ENCODE data around the gene IGSF9B. TPM values are rescaled to one million over a fixed set of nuclear protein-coding genes. Genes with fewer than 3 reads are reported as not detected.
A peak's percentile ranks its signal among the peaks of the same experiment; 100 is the strongest.

Gene IGSF9B
- total RNA-seq, 2 donors from 2014 or later, result 33.3 to 40.0 TPM

DNA sequence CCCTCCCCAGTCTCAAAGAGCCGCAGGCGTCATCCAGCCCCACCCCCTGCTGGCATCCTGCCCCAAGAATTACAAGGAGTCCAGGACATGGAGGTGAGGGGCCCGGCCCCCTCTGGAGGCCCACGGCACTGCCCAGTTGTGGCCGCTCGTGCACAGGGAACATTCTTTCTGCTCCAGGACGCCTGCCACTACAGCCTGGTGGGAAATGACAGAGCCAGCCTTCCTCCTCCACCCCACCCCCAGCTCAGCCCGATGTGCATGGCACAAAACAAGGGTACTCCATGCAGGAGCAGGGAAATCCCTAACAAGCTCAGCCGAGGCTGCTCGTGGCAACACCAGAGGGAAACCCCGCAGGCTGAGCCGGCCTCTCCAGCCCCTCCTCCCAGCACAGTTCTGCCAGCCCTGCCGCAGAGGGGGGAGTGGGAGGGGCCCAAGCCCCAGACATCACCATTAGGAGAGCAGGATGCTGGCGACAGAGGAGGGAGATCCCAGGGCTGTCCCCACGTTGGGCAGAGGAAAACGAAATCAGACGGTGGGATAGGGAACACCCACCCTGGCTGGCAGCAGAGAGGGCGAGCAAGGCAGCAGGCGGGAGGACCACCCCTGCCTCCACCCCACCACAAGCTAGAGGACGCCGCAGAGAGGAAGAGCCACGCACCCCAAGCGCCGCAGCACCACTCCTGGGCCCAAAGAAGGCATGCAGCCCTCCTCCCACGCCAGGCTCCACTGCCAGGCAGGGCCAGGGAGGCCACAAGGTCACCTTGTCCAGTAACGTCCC, 10.0 kb downstream of the IGSF9B start:
- DNase-seq, result peak; percentile 71
- peak in 1 of 2 donors; percentile 15 for ATAC-seq
- intact Hi-C loops (cut with DNase I), result no loop called here

DNA sequence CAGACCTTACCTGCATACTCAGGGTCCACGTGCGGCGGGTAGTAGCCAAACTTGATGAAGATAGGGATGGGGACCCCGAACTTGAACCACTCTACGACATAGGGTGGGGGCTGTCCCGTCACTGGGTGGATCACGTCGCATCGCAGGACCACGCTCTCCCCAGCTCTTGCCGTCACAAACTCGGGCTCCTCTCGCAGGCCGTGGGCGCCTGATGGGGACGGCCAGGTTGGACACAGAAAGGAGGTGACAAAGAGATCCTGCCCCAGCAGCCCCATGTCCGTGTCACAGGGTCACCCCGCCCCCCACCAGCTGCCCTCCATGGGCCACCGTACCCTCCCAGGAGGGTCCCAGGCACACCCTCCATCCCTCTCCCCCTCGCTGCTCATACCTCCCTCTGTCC, 10.7 kb downstream of the IGSF9B start:
- intact Hi-C loops (cut with DNase I), result no loop called here
- ATAC-seq, result no peak

DNA sequence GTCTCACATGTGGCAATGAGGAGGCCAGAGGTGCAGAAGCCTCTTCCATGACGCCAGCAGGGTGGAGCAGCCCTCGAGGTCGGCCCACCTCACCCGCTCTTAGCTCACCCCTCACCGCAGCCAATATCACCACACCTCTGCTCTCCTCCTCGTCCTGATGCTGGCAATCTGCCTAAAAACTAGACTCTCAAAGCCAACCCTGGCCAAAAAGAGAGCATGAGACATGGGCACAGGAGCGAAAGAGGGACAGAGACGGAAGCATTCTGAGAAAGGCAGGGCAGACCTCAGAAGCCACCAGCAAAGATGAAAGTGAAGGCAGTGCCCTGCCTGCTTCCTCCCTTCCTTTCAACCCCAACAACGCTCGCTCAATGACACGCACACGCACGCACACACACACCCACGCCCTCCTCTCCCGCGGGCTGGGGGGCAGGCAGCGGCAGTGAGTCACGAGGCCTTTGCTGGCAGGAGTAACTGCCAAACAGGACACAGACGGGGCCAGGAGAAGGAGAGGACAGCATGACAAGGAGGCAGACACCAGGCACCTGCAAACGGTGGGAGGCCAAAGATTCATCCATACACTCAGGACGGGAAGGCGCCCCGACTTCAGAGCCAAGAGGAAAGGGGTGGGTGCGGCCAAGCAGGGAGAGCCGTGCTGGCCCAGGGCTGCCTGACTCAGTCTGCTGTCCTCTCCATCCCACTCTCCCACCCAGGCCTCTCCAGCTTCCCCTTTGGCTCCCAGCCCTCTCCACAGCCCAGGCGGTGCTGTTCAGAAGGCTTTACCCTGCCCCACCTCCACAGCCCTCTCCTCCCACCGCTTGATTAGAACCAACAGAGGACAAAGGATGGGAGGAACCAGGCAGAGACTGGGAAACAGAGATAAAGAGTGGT, 11.4 kb downstream of the IGSF9B start:
- ATAC-seq, result peak; percentile 56 to 85
- DNase-seq, result peak; percentile 85
- intact Hi-C loops (cut with DNase I), result no loop called here

More for the DNA sequence above, 10.7 kb downstream of the IGSF9B start:
- DNase-seq, result no peak

DNA sequence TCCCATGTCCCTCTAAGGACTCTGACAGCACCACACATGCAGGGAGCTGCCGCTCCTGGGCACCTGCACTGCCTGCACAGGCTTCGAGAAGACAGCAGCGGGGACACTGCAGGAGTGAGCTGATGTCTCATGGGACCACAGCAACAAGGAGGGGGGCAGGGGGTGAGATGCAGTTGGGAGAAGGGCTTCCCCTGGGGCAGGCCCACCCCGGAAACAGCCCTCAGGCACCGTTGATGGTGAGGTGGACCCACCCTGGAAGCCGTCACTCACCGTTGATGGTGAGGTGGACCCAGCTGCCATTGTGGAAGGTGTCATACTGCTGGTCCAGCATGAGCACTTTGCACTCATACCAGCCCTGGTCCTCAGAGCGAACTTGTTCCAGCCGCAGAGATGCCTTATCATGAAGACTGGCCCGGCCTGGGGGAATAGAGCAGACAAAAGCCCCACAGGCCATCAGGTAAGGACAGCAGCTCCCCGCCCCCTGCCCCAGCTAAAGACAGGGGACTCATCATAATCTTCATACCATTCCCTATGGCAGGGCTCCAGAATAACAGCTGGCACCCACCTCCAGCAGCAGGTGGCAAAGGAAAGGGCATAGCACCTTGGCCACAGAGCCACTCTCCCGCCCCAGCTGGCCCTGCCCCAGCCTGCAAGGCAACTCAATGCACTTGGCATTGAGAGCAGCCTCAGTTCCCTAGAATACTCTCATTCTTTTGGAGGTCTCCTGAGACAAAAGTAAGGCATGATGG, 12.6 kb downstream of the IGSF9B start:
- intact Hi-C loops (cut with DNase I), result no loop called here
- no peak for DNase-seq
- no peak for ATAC-seq

DNA sequence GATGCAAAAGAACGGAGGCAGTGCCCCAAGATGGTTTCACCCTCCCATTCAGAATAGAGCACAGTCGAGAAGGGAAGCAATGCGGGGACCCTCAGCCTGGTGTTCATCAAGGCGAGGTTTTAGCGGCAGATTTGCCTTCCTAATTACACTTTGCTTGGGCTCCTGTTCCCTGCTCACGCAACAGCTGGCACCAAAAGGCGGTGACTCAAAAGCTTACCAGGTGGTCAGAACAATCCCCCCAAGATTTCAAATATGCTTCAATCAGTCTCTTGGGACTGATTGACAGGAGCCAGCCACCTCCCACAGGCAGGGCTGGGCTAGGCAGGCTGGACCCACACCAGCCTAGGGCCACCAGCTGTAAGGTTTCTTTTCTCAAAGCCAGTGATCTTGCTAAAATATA, 14.2 kb downstream of the IGSF9B start:
- DNase-seq, result no peak
- ATAC-seq, result no peak
- intact Hi-C loops (cut with DNase I), result no loop called here

DNA sequence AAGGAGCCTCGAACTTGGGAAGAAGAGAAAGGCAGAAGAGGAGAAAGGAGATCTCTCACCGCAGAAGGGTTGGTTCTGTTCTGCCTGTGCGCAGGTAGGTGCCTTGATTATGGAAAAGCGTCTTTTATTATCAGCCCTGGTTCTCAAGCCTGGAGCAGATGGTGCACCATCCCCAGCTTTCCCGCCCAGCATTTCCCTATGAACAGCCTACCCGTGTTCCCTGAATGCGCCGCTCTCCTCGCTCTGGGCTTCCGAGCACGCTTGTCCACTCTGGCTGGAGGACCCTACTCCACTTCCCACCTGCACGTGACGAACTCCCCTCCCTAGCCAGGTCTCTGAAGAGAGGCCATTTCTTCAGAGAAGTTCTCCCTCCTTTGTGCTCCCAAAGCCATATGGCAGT, 15.2 kb downstream of the IGSF9B start:
- intact Hi-C loops (cut with DNase I), result no loop called here
- ATAC-seq (no peak), DNase-seq (no peak)

DNA sequence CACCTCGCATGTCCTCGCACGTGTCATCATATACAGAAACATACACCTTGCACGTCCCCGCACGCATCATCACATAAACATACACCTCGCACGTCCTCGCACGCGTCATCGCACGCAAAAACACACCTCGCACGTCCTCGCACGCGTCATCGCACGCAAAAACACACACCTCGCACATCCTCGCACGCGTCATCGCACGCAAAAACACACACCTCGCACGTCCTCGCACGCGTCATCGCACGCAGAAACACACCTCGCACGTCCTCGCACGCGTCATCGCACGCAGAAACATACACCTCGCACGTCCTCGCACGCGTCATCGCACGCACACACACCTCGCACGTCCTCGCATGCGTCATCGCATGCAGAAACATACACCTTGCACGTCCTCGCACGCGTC, 16.7 kb downstream of the IGSF9B start:
- DNase-seq (no peak), ATAC-seq (no peak)
- intact Hi-C loops (cut with DNase I), result no loop called here

DNA sequence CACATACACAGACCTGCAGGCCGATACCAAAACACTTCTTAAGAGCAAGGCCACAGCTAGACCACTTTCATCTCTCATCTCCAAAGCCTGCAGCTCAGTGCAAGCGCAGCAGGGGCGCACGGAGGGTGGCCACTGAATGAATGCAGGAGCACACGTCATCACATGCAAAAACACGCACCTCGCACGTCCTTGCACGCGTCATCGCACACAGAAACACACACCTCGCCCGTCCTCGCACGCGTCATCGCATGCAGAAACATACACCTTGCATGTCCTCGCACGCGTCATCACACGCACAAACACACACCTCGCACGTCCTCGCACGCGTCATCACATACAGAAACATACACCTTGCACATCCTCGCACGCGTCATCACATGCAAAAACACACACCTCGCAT, 17.2 kb downstream of the IGSF9B start:
- ATAC-seq (no peak), DNase-seq (no peak)
- intact Hi-C loops (cut with DNase I), result loop anchor here in 1 of 2 donors (10.0 kb wide), 1 partner anchor 205 kb away; no protein-coding TSS in a partner anchor

DNA sequence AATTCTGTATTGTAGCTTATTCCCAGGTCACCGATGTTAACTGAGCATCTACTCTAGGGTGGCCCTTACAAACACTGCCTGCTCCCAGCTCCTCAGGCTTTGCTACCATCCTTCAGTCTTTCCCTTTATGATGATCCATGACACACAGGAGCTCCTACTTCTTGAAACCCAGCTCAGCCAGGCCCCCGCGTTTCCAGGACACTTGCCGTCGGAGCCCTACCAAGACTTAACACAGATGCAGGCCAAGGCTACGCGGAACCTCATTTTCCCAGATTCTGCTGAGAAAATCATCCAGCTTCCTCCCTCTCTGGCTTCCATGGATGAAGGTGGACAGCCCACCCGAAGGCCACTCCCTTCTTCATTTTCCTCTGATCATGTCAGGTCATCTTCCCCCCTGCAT, 18.6 kb downstream of the IGSF9B start:
- ATAC-seq (no peak), DNase-seq (no peak)
- intact Hi-C loops (cut with DNase I), result loop anchor here in 1 of 2 donors (10.0 kb wide), 1 partner anchor 207 kb away; no protein-coding TSS in a partner anchor

DNA sequence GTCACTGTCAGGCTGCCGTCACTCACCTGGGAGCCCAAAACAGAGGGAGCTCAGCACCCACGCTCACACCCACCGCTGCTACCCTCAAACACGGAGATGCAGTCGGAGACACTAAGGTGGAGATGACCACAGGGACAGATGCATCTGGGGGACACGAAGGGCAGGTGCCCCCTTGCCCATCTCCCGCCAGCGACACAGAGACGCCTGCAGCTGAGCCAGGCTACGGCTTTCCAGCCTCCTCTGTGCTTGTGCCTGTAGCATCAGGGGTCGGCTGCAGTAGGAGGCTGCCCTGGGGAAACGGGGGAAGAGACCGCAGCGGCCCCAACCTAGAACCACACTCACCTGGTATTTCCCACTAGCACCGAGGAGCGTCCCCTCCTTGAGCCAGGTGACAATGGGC, 19.3 kb downstream of the IGSF9B start:
- ATAC-seq (no peak), DNase-seq (no peak)
- intact Hi-C loops (cut with DNase I), result loop anchor here in 1 of 2 donors (10.0 kb wide), 1 partner anchor 207 kb away; no protein-coding TSS in a partner anchor

DNA sequence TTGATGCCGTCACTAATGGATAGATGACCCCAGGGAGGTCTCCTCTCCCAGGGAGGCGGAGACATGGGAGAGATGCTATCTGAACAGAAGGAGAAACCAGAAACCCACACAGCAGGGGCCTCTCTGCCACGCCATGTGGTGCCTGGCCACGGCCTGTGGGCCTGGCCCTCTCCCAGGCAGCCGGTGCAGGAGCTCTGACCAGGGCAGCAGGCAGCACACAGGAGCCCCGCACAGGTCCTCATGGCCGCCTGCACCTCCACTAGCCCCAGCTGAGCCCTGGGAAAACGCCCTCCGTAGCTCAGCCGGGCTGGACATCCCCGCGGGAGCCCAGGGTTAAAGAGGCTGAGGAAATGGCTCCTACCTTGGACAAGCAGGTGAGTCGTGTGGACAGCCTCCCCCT, 19.8 kb downstream of the IGSF9B start:
- no peak for ATAC-seq
- intact Hi-C loops (cut with DNase I), result loop anchor here in 1 of 2 donors (10.0 kb wide), 1 partner anchor 208 kb away; no protein-coding TSS in a partner anchor
- DNase-seq, result no peak

DNA sequence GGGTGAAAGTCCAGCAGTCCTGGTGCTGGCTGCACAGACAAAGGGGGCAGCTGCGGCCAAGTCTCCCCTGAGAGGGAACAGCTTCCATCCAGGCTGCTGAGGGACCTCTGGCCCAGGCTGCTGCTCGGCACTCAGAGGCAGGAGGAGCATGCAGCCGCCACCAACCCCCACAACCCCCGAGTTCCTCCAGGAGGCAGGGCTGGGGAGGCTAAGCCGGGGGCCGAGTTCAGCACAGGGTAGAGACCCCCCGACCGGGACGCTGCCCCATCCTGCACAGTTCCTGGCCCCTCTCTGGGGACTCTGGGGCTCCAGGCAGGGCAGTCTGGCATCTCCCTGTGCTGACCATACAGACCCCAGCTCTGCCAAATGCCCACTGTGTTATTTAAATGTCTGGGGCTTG, 20.2 kb downstream of the IGSF9B start:
- DNase-seq, result no peak
- no peak for ATAC-seq
- intact Hi-C loops (cut with DNase I), result loop anchor here in 1 of 2 donors (10.0 kb wide), 1 partner anchor 208 kb away; no protein-coding TSS in a partner anchor

DNA sequence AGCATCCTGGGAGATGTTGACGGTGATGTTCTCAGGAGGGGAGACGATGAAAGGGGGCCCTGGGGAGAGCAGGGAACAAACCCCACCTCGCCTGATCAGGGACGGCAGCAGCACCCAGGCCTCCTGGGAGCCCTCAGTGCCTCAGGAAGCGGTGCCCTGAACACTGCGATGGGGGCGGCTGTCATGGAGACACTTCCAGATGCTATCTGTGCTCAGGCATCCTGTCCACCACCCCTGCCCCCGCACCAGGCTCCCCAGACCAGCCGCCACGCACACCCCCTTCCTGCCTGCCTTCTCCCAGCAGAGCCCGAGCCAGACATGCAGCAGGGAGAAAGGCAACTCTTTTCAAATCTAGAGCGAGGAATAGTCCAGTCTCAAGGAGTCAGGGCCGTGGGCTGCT, 20.6 kb downstream of the IGSF9B start:
- ATAC-seq, result no peak
- DNase-seq, result no peak
- intact Hi-C loops (cut with DNase I), result loop anchor here in 1 of 2 donors (10.0 kb wide), 1 partner anchor 209 kb away; no protein-coding TSS in a partner anchor

DNA sequence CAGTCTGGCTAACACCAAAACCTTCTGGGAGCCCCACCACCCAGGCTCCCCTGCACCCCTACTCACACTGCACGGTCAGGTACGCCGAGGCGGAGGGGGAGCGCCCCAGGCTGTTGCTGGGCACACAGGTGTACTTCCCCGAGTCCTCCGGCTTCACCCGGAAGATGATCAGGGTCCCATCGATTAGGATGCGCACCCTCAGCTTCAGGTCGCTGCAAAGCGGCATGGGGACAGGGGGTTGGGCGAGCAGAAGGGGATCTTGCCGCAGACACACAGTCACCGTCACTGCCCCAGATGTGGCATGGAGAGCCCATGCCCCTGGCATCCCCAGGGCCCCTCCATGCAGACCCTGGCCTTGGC, 21.2 kb downstream of the IGSF9B start:
- DNase-seq, result no peak
- no peak for ATAC-seq
- intact Hi-C loops (cut with DNase I), result loop anchor here in 1 of 2 donors (10.0 kb wide), 1 partner anchor 209 kb away; no protein-coding TSS in a partner anchor

DNA sequence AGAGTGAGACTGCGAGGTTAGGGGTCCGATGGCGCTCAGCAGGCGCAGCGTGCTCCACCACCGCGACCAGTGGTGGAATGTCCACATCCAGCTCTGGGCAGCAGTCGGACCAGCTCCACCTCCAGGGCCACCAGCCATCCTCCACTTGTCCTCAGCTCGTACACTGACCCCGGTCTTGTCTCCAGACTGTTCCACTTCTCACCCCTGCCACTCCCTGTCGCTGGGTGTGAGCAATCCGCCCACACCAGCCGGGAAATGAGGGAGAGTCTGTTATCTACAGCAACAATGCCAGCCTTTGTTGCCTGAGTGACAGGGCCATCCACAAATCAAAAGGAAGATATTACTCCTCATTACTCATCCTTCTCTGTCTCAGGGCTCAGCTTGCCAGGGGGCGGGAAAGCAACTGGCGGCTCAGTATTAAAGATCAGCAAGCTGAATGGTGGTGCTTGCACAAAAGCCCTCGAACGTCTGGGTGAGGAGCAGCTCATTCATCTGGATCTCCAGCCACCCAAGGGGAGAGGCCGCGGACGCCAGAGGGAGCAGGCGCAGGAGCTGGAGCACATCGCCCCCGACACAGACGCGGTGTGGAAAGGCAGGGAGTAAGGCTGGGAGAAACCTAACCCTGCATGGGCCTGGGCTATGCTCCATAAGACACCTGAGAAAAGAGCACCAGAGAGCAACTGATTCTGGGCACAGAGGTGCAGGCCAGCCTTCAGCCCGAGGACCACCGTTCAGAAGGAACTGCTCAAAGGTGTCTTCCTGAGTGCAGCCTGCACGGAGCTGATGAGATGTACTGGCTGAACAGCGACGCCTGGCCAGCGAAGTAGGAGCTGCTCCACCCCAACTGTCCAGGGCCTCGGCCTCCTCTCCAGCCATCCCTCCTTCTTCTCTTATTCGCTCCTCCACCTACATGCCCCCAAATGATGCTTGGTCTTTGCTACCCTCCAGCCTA, 21.9 kb downstream of the IGSF9B start:
- DNase-seq (peak; percentile 86), ATAC-seq (peak; percentile 86 to 95)
- intact Hi-C loops (cut with DNase I), result loop anchor here in 1 of 2 donors (10.0 kb wide), 1 partner anchor 210 kb away; no protein-coding TSS in a partner anchor

DNA sequence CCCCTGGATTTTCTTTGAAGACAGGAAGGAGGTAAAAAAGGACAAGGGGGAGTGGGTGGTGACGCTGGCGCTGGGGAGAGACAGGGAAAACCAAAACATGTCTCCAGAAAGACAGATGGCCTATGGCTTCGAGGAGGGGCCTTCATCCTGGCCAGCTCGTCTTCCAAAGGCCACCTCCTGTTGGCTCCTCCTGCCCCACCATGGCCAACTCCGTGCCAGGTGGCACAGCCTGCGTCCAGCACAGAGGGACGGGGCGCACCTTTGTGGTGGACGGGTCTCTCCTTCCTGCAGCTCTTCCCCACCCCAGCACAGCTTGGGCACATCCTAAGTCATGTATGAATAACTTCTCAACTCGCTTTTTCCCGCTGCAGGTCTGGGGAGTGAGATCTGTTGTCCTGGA, 22.7 kb downstream of the IGSF9B start:
- intact Hi-C loops (cut with DNase I), result loop anchor here in 1 of 2 donors (10.0 kb wide), 1 partner anchor 211 kb away; no protein-coding TSS in a partner anchor
- no peak for DNase-seq
- no peak for ATAC-seq

DNA sequence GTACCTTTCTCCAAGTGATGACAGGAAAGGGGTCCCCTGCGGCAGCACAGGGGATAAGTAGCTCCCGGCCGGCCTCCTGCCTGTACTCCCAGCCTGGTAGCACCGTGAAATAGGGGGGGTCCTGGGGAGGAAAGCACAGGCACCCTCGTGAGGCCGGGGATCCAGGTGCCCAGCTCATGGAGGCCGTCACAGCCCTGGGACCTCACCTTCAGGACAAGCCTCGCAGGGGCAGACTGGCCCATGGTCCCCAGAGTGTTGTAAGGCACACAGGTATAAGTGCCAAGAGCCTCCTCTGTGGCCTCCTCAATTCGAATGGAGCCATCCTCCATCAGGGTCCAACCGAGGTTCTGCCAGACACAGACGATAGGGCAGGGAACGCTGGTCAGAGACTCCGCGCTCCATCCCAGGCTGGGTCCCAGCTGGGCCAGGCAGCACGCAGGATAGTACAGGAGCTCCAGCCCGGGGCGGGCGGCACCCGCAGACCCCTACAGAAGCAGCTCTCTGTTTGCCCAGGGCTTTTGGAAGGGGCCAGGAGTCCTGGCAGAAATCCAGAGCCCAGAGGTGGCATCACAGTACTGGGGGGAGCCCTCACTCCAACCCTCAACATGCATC, 25.2 kb downstream of the IGSF9B start:
- intact Hi-C loops (cut with DNase I), result loop anchor here in 1 of 2 donors (10.0 kb wide), 1 partner anchor 213 kb away; no protein-coding TSS in a partner anchor
- no peak for DNase-seq
- no peak for ATAC-seq
